T-cell (primary cell): ENCODE results near the gene PGA3. TPM values are rescaled to one million over a fixed set of nuclear protein-coding genes. Genes with fewer than 3 reads are reported as not detected.

ENCODE experiments used
- ATAC-seq, 4 experiments: fragments of 200-7000 bp in 3 of 4; fragments of 150-1000 bp in 1 of 4; cut with Tn5 transposase; replicated peaks in 1 of 4; 1 replicate in 3 of 4; 2 replicates in 1 of 4; pipeline ENCODE4 v1.10.0; 2021; ENCODE audit warnings: moderate library complexity in 3 of 4, mild to moderate bottlenecking in 2 of 4, moderate number of reproducible peaks in 1 of 4
- CTCF ChIA-PET, 2 donors: fragments of 300-600 bp; sonication (Branson Sonifier 250); formaldehyde crosslinking; loops; one replicate each; lab custom pipeline; 2022; ENCODE audit warnings: antibody characterized with exemption in 2 of 2; lab: Charles Lee
- POLR2A ChIA-PET, 2 donors: fragments of 300-600 bp; sonication (Branson Sonifier 250); formaldehyde crosslinking; loops; one replicate each; lab custom pipeline; 2022; ENCODE audit warnings: antibody characterized with exemption in 2 of 2; lab: Charles Lee
- DNase-seq, 35 experiments: peaks; one replicate each; pipeline versions ENCODE4 v3.0.0 to v3.0.0-alpha.2; 2013 to 2023
- H3K27ac ChIP-seq: one replicate; pipeline ENCODE4 v1.5.1; 2013; ENCODE audit warnings: low read length
- H3K27me3 ChIP-seq, 2 experiments: replicated peaks in 1 of 2; 1 replicate in 1 of 2; 2 replicates in 1 of 2; pipeline versions ENCODE4 v1.6.1 to v1.7.0; 2013; ENCODE audit warnings: low read length in 1 of 2, mixed read lengths in 1 of 2; ENCODE audit not compliant: control insufficient read depth in 2 of 2, insufficient read depth in 2 of 2; ENCODE audit errors: extremely low read depth in 1 of 2
- H3K36me3 ChIP-seq, 2 donors: 1 replicate in 1 of 2; 2 replicates in 1 of 2; pipeline versions ENCODE4 v1.6.1 to v1.7.0; 2013; ENCODE audit warnings: low read length in 1 of 2; ENCODE audit not compliant: control insufficient read depth in 2 of 2, insufficient read depth in 1 of 2; ENCODE audit errors: extremely low read depth in 1 of 2
- H3K4me1 ChIP-seq, 2 experiments: 1 replicate in 1 of 2; 2 replicates in 1 of 2; pipeline versions ENCODE4 v1.6.1 to v1.7.0; 2013; ENCODE audit warnings: low read length in 2 of 2, mixed read lengths in 1 of 2; ENCODE audit not compliant: insufficient read depth in 2 of 2, control insufficient read depth in 1 of 2; ENCODE audit errors: extremely low read depth in 1 of 2
- H3K4me3 ChIP-seq, 2 donors: 1 replicate in 1 of 2; 2 replicates in 1 of 2; pipeline versions ENCODE4 v1.5.1 to v1.7.0; 2013; ENCODE audit warnings: mild to moderate bottlenecking in 2 of 2, low read length in 1 of 2, moderate library complexity in 1 of 2; ENCODE audit not compliant: control insufficient read depth in 1 of 2; ENCODE audit errors: extremely low read depth in 1 of 2
- H3K9me3 ChIP-seq: 2 replicates; pipeline ENCODE4 v1.7.0; 2013
- H3K27ac Mint-ChIP-seq, 2 donors: one replicate each; pipeline ENCODE4 v1.8.0; 2020 to 2021; ENCODE audit warnings: mild to moderate bottlenecking in 2 of 2, mixed read lengths in 2 of 2
- H3K27me3 Mint-ChIP-seq, 2 donors: one replicate each; pipeline ENCODE4 v1.8.0; 2021 to 2022; ENCODE audit warnings: mixed read lengths in 2 of 2
- H3K36me3 Mint-ChIP-seq: one replicate; pipeline ENCODE4 v1.8.0; 2021; ENCODE audit warnings: mixed read lengths
- H3K4me1 Mint-ChIP-seq, 3 donors: one replicate each; pipeline ENCODE4 v1.8.0; 2020 to 2022; ENCODE audit warnings: mixed read lengths in 3 of 3, mild to moderate bottlenecking in 1 of 3
- H3K4me3 Mint-ChIP-seq, 3 donors: one replicate each; pipeline ENCODE4 v1.8.0; 2020 to 2022; ENCODE audit warnings: mild to moderate bottlenecking in 3 of 3, mixed read lengths in 3 of 3, moderate library complexity in 3 of 3
- H3K9me3 Mint-ChIP-seq, 3 donors: one replicate each; pipeline ENCODE4 v1.8.0; 2020 to 2022; ENCODE audit warnings: mixed read lengths in 3 of 3
- WGBS: methylation state at CpG from one replicate; pipeline ENCODE4 v1.1.5; 2013; ENCODE audit warnings: missing lambda C conversion rate; ENCODE audit not compliant: insufficient coverage; 5-methylcytosine and 5-hydroxymethylcytosine counted together
- total RNA-seq, 35 experiments: library from RNA in 6 of 35; stranded (reverse) in 6 of 35; fragments of 120-200 nt in 1 of 35; gene quantifications; one replicate each; pipeline versions ENCODE4 v1.2.1 to v1.2.4 and lab custom pipeline; 2013 to 2026

The PGA3 gene
- total RNA-seq, 5 donors from 2014 or later (not counting 1 experiment from before 2014, with no cell fraction given), result not detected

GRCh38 chr11:61187505-61188130 is 15.7 kb upstream of the PGA3 start:
- Histone ChIP-seq H3K4me1 (no peaks in the 10 kb centered on the region), H3K9me3 (no peaks in the 10 kb centered on the region), H3K27me3 (peaks cover 0 to 17% of the 10 kb centered on the region in 2 experiments), H3K36me3 (no peaks in the 10 kb centered on the region), H3K27ac (no peak overlapping the region), H3K4me3 (no peak overlapping the region)
- CTCF ChIA-PET, result interaction anchor here (0.5 to 2.4 kb wide), 12 partner anchors 28 to 412 kb away, joined by 3 to 17 read pairs (median 4); partner anchors contain the start of gene CD6 (in 1 of the 2)
- Mint-ChIP-seq H3K27me3 (peaks cover 0 to 3% of the 10 kb centered on the region in 2 donors), H3K4me3 (no peak overlapping the region), H3K4me1 (peaks cover 0 to 5% (median 3%) of the 10 kb centered on the region in 3 donors), H3K9me3 (no peaks in the 10 kb centered on the region), H3K27ac (no peak overlapping the region), H3K36me3 (no peaks in the 10 kb centered on the region)
- DNase-seq, result peak; percentile 38 to 91 (median 69)
- peak; percentile 78 to 87 (median 84) for ATAC-seq
- 96% methylated on average over 5 of the region's 11 CpGs for WGBS
- POLR2A ChIA-PET, result no interaction called here

DNA sequence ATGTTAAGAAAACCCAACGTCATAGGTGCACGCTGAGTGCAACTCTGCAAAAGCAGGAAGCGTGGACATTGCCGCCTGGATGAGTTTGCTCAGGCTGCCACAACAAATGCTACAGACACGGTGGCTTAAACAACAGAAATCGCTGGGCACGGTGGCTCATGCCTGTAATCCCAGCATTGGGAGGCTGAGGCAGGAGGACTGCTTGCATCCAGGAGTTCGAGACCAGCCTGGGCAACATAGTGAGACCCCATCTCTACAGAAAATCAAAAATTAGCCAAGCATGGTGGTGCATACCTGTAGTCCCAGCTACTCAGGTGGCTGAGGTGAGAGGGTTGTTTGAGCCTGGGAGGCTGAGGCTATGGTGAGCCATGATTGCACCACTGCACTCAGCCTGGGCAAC is 13.4 kb upstream of the PGA3 start:
- H3K4me3 ChIP-seq, result no peak overlapping the region
- POLR2A ChIA-PET, result no interaction called here
- H3K4me1 ChIP-seq, result no peaks in the 10 kb centered on the region
- no peaks in the 10 kb centered on the region for H3K9me3 ChIP-seq
- H3K36me3 ChIP-seq, result no peaks in the 10 kb centered on the region
- DNase-seq, result no peak
- H3K36me3 Mint-ChIP-seq, result no peaks in the 10 kb centered on the region
- H3K27me3 Mint-ChIP-seq, result peaks cover 0 to 4% of the 10 kb centered on the region in 2 donors
- CTCF ChIA-PET, result no interaction called here
- H3K27ac Mint-ChIP-seq, result no peak overlapping the region
- no peak overlapping the region for H3K27ac ChIP-seq
- no peaks in the 10 kb centered on the region for H3K9me3 Mint-ChIP-seq
- H3K27me3 ChIP-seq, result peaks cover 0 to 27% of the 10 kb centered on the region in 2 experiments
- no peak overlapping the region for H3K4me3 Mint-ChIP-seq
- H3K4me1 Mint-ChIP-seq, result peaks cover 0 to 5% (median 3%) of the 10 kb centered on the region in 3 donors
- no peak for ATAC-seq
- WGBS, result 86% methylated on average over 8 of the region's 8 CpGs

DNA sequence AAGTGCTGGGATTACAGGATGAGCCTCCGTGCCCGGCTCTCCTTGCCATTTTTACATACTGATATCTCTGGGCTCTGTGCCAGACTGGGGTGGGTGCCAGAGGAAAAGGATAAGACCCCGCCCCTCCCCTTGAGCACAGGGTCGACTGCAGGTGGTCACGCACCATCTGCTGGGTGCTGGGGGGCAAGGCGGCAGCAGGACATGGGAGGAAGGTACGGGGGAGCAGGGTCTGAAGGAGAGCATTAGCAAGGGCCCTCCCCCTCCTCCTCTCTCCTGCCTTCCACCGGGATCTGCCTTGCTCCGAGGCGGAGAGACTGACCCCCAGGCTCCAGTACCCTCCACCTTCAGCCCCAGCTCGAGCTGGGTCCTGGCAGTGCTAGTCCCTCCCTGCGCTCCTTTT is 9.7 kb upstream of the PGA3 start:
- Mint-ChIP-seq H3K4me1 (no peaks in the 10 kb centered on the region), H3K4me3 (no peak overlapping the region), H3K9me3 (no peaks in the 10 kb centered on the region), H3K27me3 (peaks cover 0 to 10% of the 10 kb centered on the region in 2 donors), H3K36me3 (no peaks in the 10 kb centered on the region), H3K27ac (no peak overlapping the region)
- ATAC-seq (no peak), DNase-seq (no peak)
- 52% methylated on average over 6 of the region's 12 CpGs for WGBS
- Histone ChIP-seq H3K4me3 (no peak overlapping the region), H3K9me3 (no peaks in the 10 kb centered on the region), H3K36me3 (no peaks in the 10 kb centered on the region), H3K4me1 (no peaks in the 10 kb centered on the region), H3K27me3 (peaks cover 0 to 40% of the 10 kb centered on the region in 2 experiments), H3K27ac (no peak overlapping the region)
- ChIA-PET POLR2A (no interaction called here), CTCF (no interaction called here)

- CTCF ChIA-PET, result no interaction called here
- H3K27me3 Mint-ChIP-seq, result peaks cover 0 to 10% of the 10 kb centered on the region in 2 donors
Observed at GRCh38 chr11:61194169-61194671, 9.1 kb upstream of the PGA3 start.

GRCh38 chr11:61194981-61195695 is 8.2 kb upstream of the PGA3 start:
- 72% methylated on average over 6 of the region's 7 CpGs for WGBS
- Mint-ChIP-seq H3K36me3 (no peaks in the 10 kb centered on the region), H3K27ac (no peak overlapping the region), H3K27me3 (peaks cover 0 to 12% of the 10 kb centered on the region in 2 donors), H3K9me3 (no peaks in the 10 kb centered on the region), H3K4me3 (no peak overlapping the region), H3K4me1 (no peaks in the 10 kb centered on the region)
- POLR2A ChIA-PET, result no interaction called here
- no peaks in the 10 kb centered on the region for H3K4me1 ChIP-seq
- peaks cover 0 to 37% of the 10 kb centered on the region in 2 experiments for H3K27me3 ChIP-seq
- ATAC-seq (no peak), DNase-seq (no peak)
- CTCF ChIA-PET, result no interaction called here
- no peaks in the 10 kb centered on the region for H3K36me3 ChIP-seq
- no peak overlapping the region for H3K4me3 ChIP-seq
- H3K27ac ChIP-seq, result no peak overlapping the region
- H3K9me3 ChIP-seq, result no peaks in the 10 kb centered on the region

More at GRCh38 chr11:61194169-61194671, 9.1 kb upstream of the PGA3 start:
- POLR2A ChIA-PET, result no interaction called here
- H3K4me3 ChIP-seq, result no peak overlapping the region
- H3K27me3 ChIP-seq, result peaks cover 0 to 37% of the 10 kb centered on the region in 2 experiments
- no peak overlapping the region for H3K4me3 Mint-ChIP-seq
- no peaks in the 10 kb centered on the region for H3K4me1 Mint-ChIP-seq
- H3K27ac ChIP-seq, result no peak overlapping the region
- ATAC-seq (no peak), DNase-seq (no peak)
- no peaks in the 10 kb centered on the region for H3K4me1 ChIP-seq
- WGBS, result 77% methylated on average over 9 of the region's 12 CpGs
- no peaks in the 10 kb centered on the region for H3K36me3 ChIP-seq
- H3K36me3 Mint-ChIP-seq, result no peaks in the 10 kb centered on the region
- no peaks in the 10 kb centered on the region for H3K9me3 Mint-ChIP-seq
- H3K9me3 ChIP-seq, result no peaks in the 10 kb centered on the region
- H3K27ac Mint-ChIP-seq, result no peak overlapping the region

- Histone ChIP-seq H3K4me3 (no peak overlapping the region), H3K27me3 (peaks cover 0 to 37% of the 10 kb centered on the region in 2 experiments), H3K36me3 (no peaks in the 10 kb centered on the region), H3K9me3 (no peaks in the 10 kb centered on the region), H3K4me1 (no peaks in the 10 kb centered on the region), H3K27ac (no peak overlapping the region)
- ATAC-seq, result no peak
- no peaks in the 10 kb centered on the region for H3K36me3 Mint-ChIP-seq
- ChIA-PET CTCF (no interaction called here), POLR2A (no interaction called here)
- peaks cover 0 to 18% of the 10 kb centered on the region in 2 donors for H3K27me3 Mint-ChIP-seq
- H3K27ac Mint-ChIP-seq, result no peak overlapping the region
- WGBS, result 69% methylated on average over 2 of the region's 7 CpGs
- H3K9me3 Mint-ChIP-seq, result no peaks in the 10 kb centered on the region
- H3K4me3 Mint-ChIP-seq, result no peak overlapping the region
- no peaks in the 10 kb centered on the region for H3K4me1 Mint-ChIP-seq
- no peak for DNase-seq
Observed at GRCh38 chr11:61195719-61196118, 7.6 kb upstream of the PGA3 start.
